NOMO-1 treated with DMSO at 0.1 percent for 48 hours (cell line): ENCODE data around the gene MIEF2.
A peak's percentile ranks its signal among the peaks of the same experiment; 100 is the strongest.

Source experiments
- DNase-seq: peaks from one replicate; lab custom pipeline; 2025; ENCODE audit not compliant: unreplicated experiment; lab: John Stamatoyannopoulos, UW

Gene MIEF2

DNA sequence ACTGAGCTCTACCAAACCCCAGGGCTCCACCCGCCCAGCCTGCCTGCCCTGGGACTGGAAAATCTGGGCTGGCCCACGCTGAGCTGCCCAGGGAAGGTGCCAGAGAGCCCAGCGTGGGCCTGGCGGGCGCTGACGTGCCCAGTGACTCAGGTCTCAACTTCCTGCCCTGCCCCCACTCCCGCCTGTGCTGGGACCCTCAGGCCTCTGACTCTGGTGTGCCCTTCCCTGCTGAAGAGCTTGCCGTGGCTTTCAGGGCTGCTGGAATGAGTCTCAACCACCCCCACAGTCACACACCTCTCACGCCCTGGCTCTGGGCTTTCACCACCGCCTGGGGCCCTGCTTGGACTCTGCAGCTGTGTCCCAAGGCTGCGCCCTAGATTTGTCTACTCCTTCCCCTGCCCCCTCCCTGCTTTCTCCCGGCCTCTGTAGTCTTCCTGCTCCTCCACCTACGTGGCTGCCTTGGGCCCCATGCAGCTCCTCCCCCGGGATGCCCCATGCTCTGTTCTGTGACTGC is 24.7 kb upstream of the MIEF2 start:
- DNase-seq = no peak

- DNase-seq = no peak
These were observed 24.0 kb upstream of the MIEF2 start for GRCh38 chr17:18236494-18236893.

DNA sequence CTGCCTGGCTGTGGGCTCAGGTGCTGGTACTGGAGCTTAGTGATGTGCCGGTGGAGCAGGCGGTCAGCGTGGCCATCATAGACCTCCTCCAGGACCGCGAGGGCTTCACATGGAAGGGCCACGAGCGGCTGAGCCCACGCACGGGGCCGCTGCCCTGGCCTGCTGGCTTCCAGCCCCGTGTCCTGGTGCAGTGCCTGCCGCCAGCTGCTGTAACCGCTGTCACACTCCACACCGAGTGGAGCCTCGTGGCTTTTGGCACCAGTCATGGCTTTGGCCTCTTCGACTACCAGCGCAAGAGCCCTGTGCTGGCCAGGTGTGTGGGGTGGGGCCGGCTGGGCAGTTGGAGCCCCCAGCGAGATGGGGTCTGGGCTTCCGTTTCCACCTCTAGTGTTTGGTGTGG is 23.0 kb upstream of the MIEF2 start:
- DNase-seq = no peak

- DNase-seq = no peak
These were observed 22.2 kb upstream of the MIEF2 start for GRCh38 chr17:18238299-18238698.

DNA sequence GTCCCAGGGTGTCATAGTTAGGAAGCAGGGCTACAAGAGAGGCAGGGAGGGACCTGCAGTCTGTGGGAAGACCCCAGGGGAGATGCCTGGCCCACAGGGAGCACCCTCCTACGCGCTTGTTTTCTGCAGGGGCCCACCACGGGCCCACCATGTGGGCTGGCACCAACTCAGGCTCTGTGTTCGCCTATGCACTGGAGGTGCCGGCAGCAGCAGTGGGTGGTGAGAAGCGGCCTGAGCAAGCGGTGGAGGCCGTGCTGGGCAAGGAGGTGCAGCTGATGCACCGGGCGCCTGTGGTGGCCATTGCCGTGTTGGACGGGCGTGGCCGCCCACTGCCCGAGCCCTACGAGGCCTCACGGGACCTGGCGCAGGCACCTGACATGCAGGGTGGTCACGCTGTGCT is 20.0 kb upstream of the MIEF2 start:
- DNase-seq = no peak

DNA sequence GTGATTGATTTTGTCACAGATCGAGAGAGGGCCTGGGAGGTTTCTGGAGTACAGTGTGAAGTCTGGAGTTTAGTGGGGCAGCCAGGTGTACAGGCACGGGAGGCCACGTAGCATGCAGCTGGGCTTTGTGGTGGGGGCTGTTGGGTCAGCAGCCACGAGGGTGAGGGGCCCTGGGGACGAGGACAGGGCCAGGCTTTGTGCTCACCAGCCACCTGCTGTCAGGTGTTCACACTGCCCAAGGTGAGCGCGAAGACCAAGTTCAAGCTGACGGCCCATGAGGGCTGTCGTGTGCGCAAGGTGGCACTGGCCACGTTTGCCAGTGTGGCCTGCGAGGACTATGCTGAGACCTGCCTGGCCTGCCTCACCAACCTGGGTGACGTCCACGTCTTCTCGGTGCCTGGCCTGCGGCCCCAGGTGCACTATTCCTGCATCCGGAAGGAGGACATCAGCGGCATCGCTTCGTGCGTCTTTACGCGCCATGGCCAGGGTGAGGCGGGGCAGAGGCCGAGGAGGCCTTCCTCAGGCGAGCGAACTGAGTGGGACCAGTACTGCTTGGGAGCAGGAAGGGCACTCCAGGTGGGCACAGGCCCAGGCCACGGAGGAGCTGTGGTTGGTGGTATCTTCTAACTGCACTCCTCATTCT is 19.1 kb upstream of the MIEF2 start:
- DNase-seq = no peak

- DNase-seq = no peak
These were observed 15.3 kb upstream of the MIEF2 start for GRCh38 chr17:18245038-18245776.

DNA sequence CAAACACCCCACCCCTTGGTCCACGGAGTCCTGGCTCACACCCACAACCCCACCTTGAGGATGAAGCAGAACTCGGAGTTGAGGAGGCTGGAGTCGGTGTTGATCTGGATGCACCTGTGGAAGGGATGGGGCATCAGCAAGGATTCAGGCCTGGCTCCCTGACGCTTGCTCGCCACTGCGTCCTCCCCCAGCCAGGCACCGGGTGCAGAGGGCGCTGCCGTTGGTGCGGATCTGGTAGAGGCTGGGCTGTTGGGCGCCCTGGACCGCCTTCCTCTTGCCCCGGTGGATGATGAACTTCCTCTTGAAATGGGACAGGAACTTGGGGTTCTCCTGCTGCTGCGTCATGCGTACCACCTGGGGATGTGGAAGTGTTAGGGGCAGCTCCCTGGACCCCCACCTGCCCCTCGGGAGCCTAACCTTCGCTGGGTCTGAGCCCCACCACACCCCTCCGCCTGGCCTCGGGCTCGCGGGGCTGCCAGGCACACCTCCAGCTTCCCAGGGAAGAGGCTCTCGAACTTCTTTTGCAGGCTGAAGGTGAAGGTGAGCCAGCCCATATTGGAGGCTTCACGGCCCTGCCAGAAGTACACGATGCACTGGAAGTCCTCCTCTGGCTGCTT is 14.2 kb upstream of the MIEF2 start:
- DNase-seq = no peak

DNA sequence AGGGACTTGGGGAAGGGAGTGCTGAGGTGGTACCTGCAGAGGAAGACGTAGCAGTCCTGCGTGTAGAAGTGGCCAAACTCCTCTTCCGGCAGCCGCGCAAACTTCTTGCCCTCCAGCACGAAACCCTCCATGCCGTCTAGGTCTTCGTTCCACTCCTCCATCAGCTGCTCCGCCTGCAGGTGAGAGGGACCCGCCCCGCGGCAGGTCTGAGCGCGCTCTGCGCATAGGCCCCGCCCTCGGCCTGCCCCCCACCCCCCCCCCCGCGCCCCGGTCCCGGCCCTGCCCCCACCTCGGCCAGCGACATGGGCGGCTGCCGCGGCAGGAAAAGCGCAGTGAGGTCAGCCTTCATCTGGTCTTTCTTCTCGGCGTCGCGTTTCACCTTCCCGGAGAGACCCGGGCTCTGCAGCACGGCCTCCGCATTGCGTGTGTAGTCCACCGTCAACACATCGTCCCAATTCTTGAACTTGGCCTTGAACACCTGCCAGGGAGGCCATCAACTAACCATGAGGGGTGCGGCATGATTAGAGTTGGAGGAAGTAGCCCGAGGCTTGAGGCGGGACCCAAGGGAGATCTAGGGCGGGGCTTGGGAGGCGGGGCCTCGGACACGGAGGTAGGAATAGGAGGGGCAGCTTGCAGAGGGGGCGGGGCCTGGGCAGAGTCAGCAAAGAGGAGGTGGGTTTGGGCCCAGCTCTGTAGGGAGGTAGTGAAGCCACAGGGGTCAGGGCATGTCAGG is 13.4 kb upstream of the MIEF2 start:
- peak; percentile 19 for DNase-seq

- DNase-seq = no peak
These were observed 12.9 kb upstream of the MIEF2 start for GRCh38 chr17:18247613-18248001.

DNA sequence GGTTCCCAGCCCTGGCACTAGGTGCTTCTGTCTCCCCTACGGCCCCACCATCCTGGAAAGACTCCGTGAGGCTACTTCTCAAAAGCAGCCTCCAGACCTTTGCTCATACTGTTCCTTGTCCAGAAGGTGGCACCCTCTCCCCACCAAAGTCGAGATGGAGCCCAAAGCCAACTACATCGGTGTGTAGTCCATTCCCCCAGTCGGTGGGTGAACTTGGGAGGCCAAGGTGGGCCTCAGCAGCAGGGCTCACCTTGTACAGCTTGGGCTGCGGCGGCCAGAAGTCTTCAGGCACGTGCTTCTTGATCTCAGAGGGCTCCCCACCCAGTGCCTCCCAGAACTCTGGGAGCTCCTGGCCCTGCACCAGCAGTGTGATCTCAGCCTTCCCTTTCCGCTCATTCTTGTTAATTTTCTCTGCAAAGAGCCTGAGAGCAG is 12.1 kb upstream of the MIEF2 start:
- DNase-seq = peak; percentile 46

DNA sequence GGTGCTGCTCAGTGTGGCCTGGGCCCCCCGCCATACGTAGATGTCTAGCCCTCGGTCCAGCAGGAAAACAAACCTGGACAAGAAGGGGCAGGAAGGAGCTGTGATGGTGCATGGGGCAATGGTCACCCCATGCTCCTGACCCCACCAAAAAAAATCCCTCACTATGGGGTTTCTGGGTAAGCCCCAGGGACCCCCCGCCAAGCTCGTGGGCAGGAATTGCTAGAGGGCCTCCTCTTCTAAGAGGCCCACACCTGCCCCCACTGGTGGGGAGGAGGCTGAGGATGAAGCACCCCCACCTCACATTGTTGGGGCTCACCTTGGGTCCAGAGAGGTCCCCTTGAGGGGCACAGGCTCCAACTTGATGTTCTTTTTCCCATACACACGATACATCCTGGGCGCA is 11.7 kb upstream of the MIEF2 start:
- no peak for DNase-seq

DNA sequence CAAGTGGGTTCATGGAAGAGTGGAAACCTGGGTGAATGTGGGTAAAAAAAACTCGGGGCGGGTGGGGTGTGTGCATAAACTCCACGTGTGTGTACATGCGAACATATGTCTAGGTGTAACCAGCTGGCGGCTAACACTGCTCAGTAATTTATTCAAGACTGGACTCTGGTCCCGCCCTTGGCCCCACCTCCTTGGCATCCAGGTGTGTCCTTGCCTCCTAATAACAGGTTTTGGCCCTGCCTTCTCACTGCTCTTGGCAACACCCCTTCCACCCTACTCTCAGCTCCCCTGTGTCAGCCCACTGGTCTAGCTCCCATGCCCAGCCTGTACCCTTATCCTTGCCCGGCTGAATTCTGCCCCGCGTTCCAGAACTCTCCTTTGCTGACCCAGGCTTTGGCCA is 10.2 kb upstream of the MIEF2 start:
- no peak for DNase-seq

DNA sequence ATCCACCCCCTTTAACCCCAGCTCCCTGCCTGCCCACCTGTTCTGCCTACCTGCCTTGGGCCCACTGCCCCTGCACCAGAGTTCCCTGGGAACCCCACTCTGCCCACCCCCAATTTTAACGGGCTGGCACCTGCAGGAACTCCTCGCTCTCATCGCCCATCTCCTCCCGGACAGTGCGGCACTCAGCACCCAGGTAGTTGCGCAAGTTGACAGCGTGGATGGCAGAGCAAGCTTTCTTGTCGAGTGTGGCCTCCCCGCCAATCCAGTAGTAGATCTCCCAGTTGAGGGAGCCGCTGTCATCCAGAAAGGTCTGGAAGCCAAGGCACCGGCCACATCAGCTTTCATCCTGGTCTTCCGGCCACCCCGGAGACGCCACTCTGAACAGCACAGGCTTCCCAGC is 9.8 kb upstream of the MIEF2 start:
- no peak for DNase-seq

DNA sequence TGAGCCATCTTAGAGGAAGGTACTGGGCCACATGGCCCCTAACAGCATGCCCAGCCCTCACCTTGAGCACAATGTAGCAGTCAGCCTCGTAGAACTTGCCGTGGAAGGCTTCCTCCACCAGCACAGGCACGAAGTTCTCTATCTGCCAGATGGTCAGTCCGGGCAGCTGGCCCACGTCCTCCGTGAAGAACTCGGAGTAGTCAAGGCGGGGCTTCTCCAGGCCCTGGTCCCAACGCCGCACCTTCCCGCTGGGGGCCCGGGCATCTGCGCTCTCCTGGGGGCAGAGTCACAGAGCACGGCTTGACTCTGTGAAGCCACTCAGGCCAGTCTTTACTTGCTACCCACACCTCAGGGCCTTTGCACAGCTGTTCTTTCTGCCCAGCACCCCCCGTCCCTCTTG is 9.3 kb upstream of the MIEF2 start:
- no peak for DNase-seq

- no peak for DNase-seq
These were observed 8.3 kb upstream of the MIEF2 start for GRCh38 chr17:18252160-18252559.

DNA sequence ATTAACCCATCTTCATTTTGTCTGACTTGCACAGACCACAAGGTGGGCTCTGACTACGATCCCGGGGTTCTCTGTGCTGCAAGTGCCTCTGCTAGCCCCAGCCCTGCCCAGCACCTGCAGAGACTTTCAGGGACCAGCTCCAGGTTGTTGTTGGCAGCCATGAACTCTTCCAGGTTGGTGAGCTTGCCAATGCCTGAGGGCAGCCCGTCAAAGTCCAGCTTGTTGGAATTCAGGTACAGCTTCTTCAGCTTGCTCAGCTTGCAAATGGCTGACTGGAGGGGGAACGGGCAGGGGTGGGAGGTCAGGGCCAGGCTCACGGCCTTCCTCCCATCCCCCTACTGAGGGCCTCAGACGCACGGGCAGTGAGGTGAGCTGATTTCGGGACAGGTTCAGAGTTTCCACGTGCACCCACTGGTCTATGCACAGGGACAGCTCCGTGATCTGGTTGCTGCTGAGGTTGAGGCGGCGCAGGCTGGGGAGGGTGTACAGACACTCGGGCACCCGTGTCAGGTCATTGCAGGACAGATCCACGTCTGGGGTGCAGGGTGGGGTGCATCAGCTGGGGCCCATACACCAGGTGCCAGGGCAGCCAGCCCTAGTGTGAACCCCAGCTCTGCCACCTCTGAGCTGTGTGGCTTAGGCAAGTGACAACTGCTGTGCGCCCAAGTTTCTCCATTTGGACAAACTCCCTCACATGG is 7.1 kb upstream of the MIEF2 start:
- DNase-seq = no peak

- DNase-seq = no peak
These were observed 6.3 kb upstream of the MIEF2 start for GRCh38 chr17:18253947-18254821.

DNA sequence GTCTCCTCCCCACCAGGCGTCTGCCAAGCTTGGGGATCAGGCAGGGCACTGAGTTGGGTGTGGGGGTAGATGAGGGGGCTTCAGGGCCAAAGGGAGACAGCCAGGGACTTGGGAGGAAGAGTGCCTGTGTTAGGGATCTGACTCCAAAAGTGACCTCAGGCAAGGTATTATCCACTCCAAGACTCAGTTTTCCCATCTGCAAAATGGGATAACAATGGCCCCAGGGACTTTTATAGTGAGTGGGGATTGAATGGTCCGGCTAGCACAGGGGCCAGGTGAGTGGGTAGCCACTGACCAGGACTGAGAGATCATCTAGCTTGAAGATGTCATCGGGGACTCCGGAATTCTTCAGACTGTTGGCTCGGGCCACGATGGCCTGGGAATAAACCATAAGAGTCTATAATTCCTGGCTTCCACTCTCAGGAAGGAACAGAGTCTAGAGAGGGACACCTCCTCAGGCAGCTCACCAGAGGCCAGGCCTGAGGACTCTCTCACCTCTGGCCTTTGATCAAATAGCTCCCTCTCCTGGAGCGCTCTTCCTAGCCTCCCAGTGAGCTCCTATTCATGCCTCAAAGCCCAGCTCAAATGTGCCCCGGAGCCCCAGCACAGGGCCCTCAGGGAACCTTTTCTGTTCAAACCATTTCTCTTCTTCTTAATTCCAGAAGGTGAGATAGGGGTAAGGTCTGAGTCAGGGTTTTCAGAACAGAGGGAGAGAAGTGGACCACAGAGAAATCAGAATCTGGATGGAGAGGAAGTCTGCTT is 5.4 kb upstream of the MIEF2 start:
- no peak for DNase-seq
